Breast epithelium (tissue), 4 donors: Measurements from ENCODE around the gene NCAPH2. TPM values are rescaled to one million over a fixed set of nuclear protein-coding genes. Genes with fewer than 3 reads are reported as not detected.
A peak's percentile ranks its signal among the peaks of the same experiment; 100 is the strongest.

Experiments
- DNase-seq, 2 donors: peaks; one replicate each; pipeline ENCODE4 v3.0.0-alpha.2; 2019; ENCODE audit warnings: low spot score in 2 of 2
- H3K27ac ChIP-seq, 2 donors: fragments of 200-600 bp; sonication (generic) in 1 of 2; one replicate each; pipeline ENCODE4 v1.5.1; 2016 to 2019; ENCODE audit warnings: mild to moderate bottlenecking in 1 of 2
- H3K27me3 ChIP-seq, 2 donors: fragments of 200-600 bp; sonication (generic) in 1 of 2; one replicate each; pipeline versions ENCODE4 v1.5.1 to v1.6.0; 2017 to 2019; ENCODE audit warnings: control low read depth in 1 of 2, mild to moderate bottlenecking in 1 of 2
- H3K36me3 ChIP-seq: fragments of 200-600 bp; one replicate; pipeline ENCODE4 v1.5.1; 2019
- H3K4me1 ChIP-seq, 2 donors: fragments of 200-600 bp; sonication (generic); one replicate each; pipeline ENCODE4 v1.5.1; 2016 to 2019; ENCODE audit warnings: control low read depth in 1 of 2
- H3K4me3 ChIP-seq, 3 donors: fragments of 200-600 bp; sonication (generic); 1 replicate in 2 of 3; 2 replicates in 1 of 3; pipeline ENCODE4 v1.5.1; 2016 to 2019; ENCODE audit warnings: mild to moderate bottlenecking in 3 of 3, moderate library complexity in 2 of 3
- H3K9me3 ChIP-seq, 2 donors: fragments of 200-600 bp; sonication (generic) in 1 of 2; one replicate each; pipeline ENCODE4 v1.5.1; 2016 to 2019; ENCODE audit warnings: control low read depth in 1 of 2
- CTCF ChIP-seq, 3 donors: fragments of 450-650 bp; IDR thresholded peaks; one replicate each; pipeline ENCODE4 v1.5.1; 2016 to 2017; ENCODE audit warnings: antibody characterized with exemption in 3 of 3, mild to moderate bottlenecking in 3 of 3, moderate library complexity in 3 of 3
- POLR2A ChIP-seq: fragments of 450-650 bp; IDR thresholded peaks from one replicate; pipeline ENCODE4 v1.6.1; 2016; ENCODE audit warnings: antibody characterized with exemption, mild to moderate bottlenecking, moderate library complexity
- POLR2AphosphoS5 ChIP-seq, 3 donors: sonication (generic); formaldehyde crosslinking; IDR thresholded peaks; one replicate each; pipeline ENCODE4 v1.6.1; 2017; ENCODE audit warnings: antibody characterized with exemption in 3 of 3
- intact Hi-C: fragments of 100-400 bp; cut with DNase I; formaldehyde crosslinking; loops from one replicate; pipeline ENCODE4 v1.15.1; 2023; ENCODE audit warnings: low total_unique reads
- total RNA-seq, 3 donors: library from RNA; depleted of rRNA; stranded (reverse); fragments of >200 nt; gene quantifications; one replicate each; pipeline ENCODE4 v1.1.0, GENCODE V29; 2016

NCAPH2 gene
- total RNA-seq, 3 donors from 2014 or later = 25.9 to 48.2 (median 43.0) TPM

DNA sequence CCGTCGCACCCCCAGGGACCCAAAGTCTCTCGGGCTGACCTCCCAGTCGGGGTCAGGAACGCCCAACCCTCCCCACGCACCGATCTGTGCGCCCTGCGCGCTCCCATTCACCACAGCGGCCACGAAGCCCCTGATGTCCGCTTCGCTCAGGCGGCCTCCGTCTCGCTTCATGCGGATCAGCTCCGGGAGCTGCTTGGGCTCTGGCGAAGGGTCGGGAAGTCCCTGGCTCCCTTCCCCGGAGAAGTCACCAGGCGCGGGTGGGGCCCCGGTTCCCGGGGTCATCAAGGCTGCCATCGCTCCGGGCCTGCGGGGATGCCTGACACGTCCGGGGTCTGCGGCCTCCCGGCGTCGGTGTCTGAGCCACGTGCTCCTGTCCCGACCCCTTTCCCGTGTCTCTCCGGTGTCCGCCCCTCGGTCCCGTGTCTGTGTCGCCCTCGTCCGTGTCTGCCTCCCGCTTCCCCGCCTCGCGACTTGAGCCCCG is 21.4 kb downstream of the NCAPH2 start:
- intact Hi-C loops = loop anchor here (5.0 kb wide), 1 partner anchor 53 kb away; the partner anchor contains the start of gene CHKB
- Histone ChIP-seq H3K27ac (peak overlapping the region; percentile 98 to 99), H3K4me3 (peak overlapping the region; percentile 68 to 84 (median 68)), H3K4me1 (peaks cover 5 to 7% of the 10 kb centered on the region in 2 donors), H3K27me3 (no peaks in the 10 kb centered on the region), H3K36me3 (no peaks in the 10 kb centered on the region), H3K9me3 (no peaks in the 10 kb centered on the region)
- no peak for TF ChIP-seq POLR2A
- TF ChIP-seq POLR2AphosphoS5 (IDR thresholded peaks at IDR 0.05) = peak in 1 of 3 donors; percentile 8
- TF ChIP-seq CTCF (IDR thresholded peaks at IDR 0.05) = no peak
- DNase-seq = no peak

DNA sequence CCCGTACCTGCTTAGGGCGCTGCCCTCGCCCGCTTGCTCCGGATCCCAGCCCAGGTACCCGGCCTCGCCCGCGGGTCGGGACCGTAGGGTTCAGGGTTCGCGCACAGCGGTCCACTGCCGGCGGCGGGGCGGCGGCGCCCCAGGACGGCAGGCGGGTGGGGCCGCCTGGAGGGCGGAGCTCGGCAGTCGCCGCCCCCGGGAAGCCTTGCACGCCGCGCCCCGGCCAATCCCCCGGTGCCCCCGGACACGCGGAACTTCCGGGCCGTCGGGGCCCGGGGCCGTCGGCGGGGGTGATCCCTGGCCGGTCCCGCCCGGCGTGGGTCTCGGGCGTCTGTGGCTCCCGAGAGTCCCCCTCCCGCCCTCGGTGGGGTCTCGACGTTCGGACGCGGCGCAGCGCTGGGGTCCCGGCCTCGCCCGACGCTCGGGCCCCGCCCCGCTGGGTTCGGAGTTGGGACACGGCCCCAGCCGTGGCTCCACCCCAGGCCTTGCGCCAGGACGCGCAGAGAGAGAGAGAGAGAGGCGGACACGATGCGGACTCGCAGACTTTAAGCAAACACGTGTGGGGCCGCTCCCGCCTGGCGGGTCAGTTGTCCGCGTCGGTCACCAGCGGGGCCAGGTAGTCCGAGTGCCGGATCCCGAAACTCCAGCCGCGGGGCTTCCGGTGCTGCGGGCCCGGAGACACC is 22.0 kb downstream of the NCAPH2 start, which contains the start of gene TYMP:
TYMP (minus strand) TSS at position 116 of the 683 bp plus-strand sequence. CDS start 303 bp downstream, outside the sequence.
- intact Hi-C loops = loop anchor here (1.0 to 5.0 kb wide), 2 partner anchors 22 to 52 kb away; partner anchors contain the start of genes CHKB and NCAPH2
- TF ChIP-seq POLR2A (peak; percentile 60), POLR2AphosphoS5 (IDR thresholded peaks at IDR 0.05) (peak; percentile 52 to 94 (median 76)), CTCF (IDR thresholded peaks at IDR 0.05) (peak in 1 of 3 donors; percentile 12)
- H3K4me3 ChIP-seq = peak within 1 kb of the TSS; percentile 68 to 84 (median 68)

GRCh38 chr22:50530580-50530876 is 22.5 kb downstream of the NCAPH2 start:
- Histone ChIP-seq H3K27ac (peak overlapping the region; percentile 98 to 99), H3K9me3 (no peaks in the 10 kb centered on the region), H3K36me3 (no peaks in the 10 kb centered on the region), H3K4me3 (peak overlapping the region; percentile 68 to 84 (median 68)), H3K4me1 (peaks cover 0 to 4% of the 10 kb centered on the region in 2 donors), H3K27me3 (no peaks in the 10 kb centered on the region)
- no peak for DNase-seq
- no peak for TF ChIP-seq CTCF (IDR thresholded peaks at IDR 0.05)
- no peak for TF ChIP-seq POLR2A
- no peak for TF ChIP-seq POLR2AphosphoS5 (IDR thresholded peaks at IDR 0.05)
- intact Hi-C loops = loop anchor here (1.0 kb wide), 1 partner anchor 22 kb away; the partner anchor contains the start of gene NCAPH2

More for the DNA sequence above, 22.0 kb downstream of the NCAPH2 start, which contains the start of gene TYMP:
- Histone ChIP-seq H3K4me1 (peaks cover 0 to 4% of the 10 kb centered on the region in 2 donors), H3K9me3 (no peaks in the 10 kb centered on the region), H3K36me3 (no peaks in the 10 kb centered on the region), H3K27me3 (no peaks in the 10 kb centered on the region), H3K27ac (peak within 1 kb of the TSS; percentile 98 to 99)
- DNase-seq = peak; percentile 77 to 84

- Histone ChIP-seq H3K9me3 (no peaks in the 10 kb centered on the region), H3K4me3 (peak overlapping the region; percentile 68 to 84 (median 68)), H3K4me1 (peaks cover 0 to 4% of the 10 kb centered on the region in 2 donors), H3K36me3 (no peaks in the 10 kb centered on the region), H3K27me3 (no peaks in the 10 kb centered on the region), H3K27ac (peak overlapping the region; percentile 98 to 99)
- no peak for TF ChIP-seq CTCF (IDR thresholded peaks at IDR 0.05)
- TF ChIP-seq POLR2A = peak; percentile 93
- peak; percentile 17 to 92 (median 80) for TF ChIP-seq POLR2AphosphoS5 (IDR thresholded peaks at IDR 0.05)
- intact Hi-C loops = loop anchor here (1.0 kb wide), 1 partner anchor 23 kb away; the partner anchor contains the start of gene NCAPH2
- peak; percentile 85 to 90 for DNase-seq
These were observed 23.0 kb downstream of the NCAPH2 start for GRCh38 chr22:50530877-50531545.
